Non-pigmented ciliary epithelial cell (primary cell): Measurements from ENCODE around the gene ITGB2.

Experiments used
- DNase-seq: peaks from one replicate; pipeline ENCODE4 v3.0.0-alpha.2; 2010; ENCODE audit warnings: low read depth

ITGB2 gene

GRCh38 chr21:44955141-44955797 is 34.6 kb upstream of the ITGB2 start:
- no peak for DNase-seq

GRCh38 chr21:44954281-44954771 is 33.6 kb upstream of the ITGB2 start:
- DNase-seq, result no peak

- DNase-seq, result no peak
Measured at GRCh38 chr21:44953628-44954021, 32.9 kb upstream of the ITGB2 start.

GRCh38 chr21:44952929-44953627 is 32.4 kb upstream of the ITGB2 start:
- DNase-seq, result no peak

GRCh38 chr21:44952116-44952928 is 31.6 kb upstream of the ITGB2 start:
- no peak for DNase-seq

GRCh38 chr21:44951186-44951915 is 30.7 kb upstream of the ITGB2 start:
- DNase-seq, result no peak

GRCh38 chr21:44950351-44950750 is 29.7 kb upstream of the ITGB2 start:
- no peak for DNase-seq

- DNase-seq, result no peak
Measured at GRCh38 chr21:44949779-44950198, 29.1 kb upstream of the ITGB2 start.

GRCh38 chr21:44949161-44949778 is 28.6 kb upstream of the ITGB2 start:
- no peak for DNase-seq

GRCh38 chr21:44948426-44949120 is 27.9 kb upstream of the ITGB2 start:
- DNase-seq, result no peak

GRCh38 chr21:44947930-44948331 is 27.2 kb upstream of the ITGB2 start:
- no peak for DNase-seq

- no peak for DNase-seq
Measured at GRCh38 chr21:44947111-44947929, 26.6 kb upstream of the ITGB2 start.

GRCh38 chr21:44946254-44947041 is 25.7 kb upstream of the ITGB2 start:
- no peak for DNase-seq

- DNase-seq, result no peak
Measured at GRCh38 chr21:44944596-44944995, 23.9 kb upstream of the ITGB2 start.

GRCh38 chr21:44943686-44944550 is 23.2 kb upstream of the ITGB2 start:
- DNase-seq, result no peak

GRCh38 chr21:44943005-44943685 is 22.4 kb upstream of the ITGB2 start:
- no peak for DNase-seq

GRCh38 chr21:44942566-44942965 is 21.9 kb upstream of the ITGB2 start:
- DNase-seq, result no peak

- DNase-seq, result no peak
Measured at GRCh38 chr21:44941567-44941966, 20.9 kb upstream of the ITGB2 start.
